ENCODE data around the gene KMT2D.

The KMT2D gene

GRCh38 chr12:49037111-49037946 lies 23.3 kb downstream of the KMT2D start:
- Histone ChIP-seq H3K27me3 (ENCODE audit: insufficient read depth, poor library complexity, severe bottlenecking) (no peaks in the 10 kb centered on the region), H3K4me3 (replicated peaks; ENCODE audit: insufficient read depth, low read length) (no peak overlapping the region), H3K27ac (replicated peaks) (no peak overlapping the region)
- TF ChIP-seq CTCF (IDR thresholded peaks at IDR 0.05; ENCODE audit: insufficient read depth, low read length), result no peak
- TF ChIP-seq POLR2AphosphoS5 (IDR thresholded peaks at IDR 0.05; ENCODE audit: low read depth), result peak; percentile 38; the same call in 1 of the 2 replicates
- no peak for TF ChIP-seq SPI1 (IDR thresholded peaks at IDR 0.05; ENCODE audit: borderline replicate concordance, low read depth)
- TF ChIP-seq GABPA (IDR thresholded peaks at IDR 0.05; ENCODE audit: low read depth), result no peak
- DNase-seq (ENCODE audit: low read depth in 1 of 2, low spot score in 1 of 2), result no peak

GRCh38 chr12:49036029-49036428 lies 24.6 kb downstream of the KMT2D start:
- H3K27ac ChIP-seq (replicated peaks), result no peak overlapping the region
- TF ChIP-seq POLR2AphosphoS5 (IDR thresholded peaks at IDR 0.05; ENCODE audit: low read depth) (no peak), SPI1 (IDR thresholded peaks at IDR 0.05; ENCODE audit: borderline replicate concordance, low read depth) (no peak), REST (IDR thresholded peaks at IDR 0.05; ENCODE audit: insufficient replicate concordance, low read depth) (no peak), GABPA (IDR thresholded peaks at IDR 0.05; ENCODE audit: low read depth) (no peak), CTCF (IDR thresholded peaks at IDR 0.05; ENCODE audit: insufficient read depth, low read length) (no peak)
- no peak for DNase-seq (ENCODE audit: low read depth in 1 of 2, low spot score in 1 of 2)

GRCh38 chr12:49034286-49034622 lies 26.3 kb downstream of the KMT2D start:
- Histone ChIP-seq H3K27ac (replicated peaks) (no peak overlapping the region), H3K4me3 (replicated peaks; ENCODE audit: insufficient read depth, low read length) (no peak overlapping the region), H3K27me3 (ENCODE audit: insufficient read depth, poor library complexity, severe bottlenecking) (no peaks in the 10 kb centered on the region)
- TF ChIP-seq SPI1 (IDR thresholded peaks at IDR 0.05; ENCODE audit: borderline replicate concordance, low read depth) (no peak), GABPA (IDR thresholded peaks at IDR 0.05; ENCODE audit: low read depth) (no peak), REST (IDR thresholded peaks at IDR 0.05; ENCODE audit: insufficient replicate concordance, low read depth) (no peak), CTCF (IDR thresholded peaks at IDR 0.05; ENCODE audit: insufficient read depth, low read length) (no peak), POLR2AphosphoS5 (IDR thresholded peaks at IDR 0.05; ENCODE audit: low read depth) (no peak; the same call in 1 of the 2 replicates)
- no peak for DNase-seq (ENCODE audit: low read depth in 1 of 2, low spot score in 1 of 2)

More at GRCh38 chr12:49036029-49036428, 24.6 kb downstream of the KMT2D start:
- Histone ChIP-seq H3K27me3 (ENCODE audit: insufficient read depth, poor library complexity, severe bottlenecking) (no peaks in the 10 kb centered on the region), H3K4me3 (replicated peaks; ENCODE audit: insufficient read depth, low read length) (no peak overlapping the region)

Data from HL-60 (cell line).